Epithelial cell of prostate (primary cell): ENCODE data around the gene GPR17.

Source experiments
- DNase-seq: peaks from one replicate; pipeline ENCODE4 v3.0.0-alpha.2; 2011; ENCODE audit warnings: low read depth, low spot score
- H3K27ac ChIP-seq: fragments of 450-650 bp; 2 replicates; pipeline ENCODE4 v1.5.1; 2017; ENCODE audit warnings: mild to moderate bottlenecking

GPR17 gene

GRCh38 chr2:127639111-127639474 is 6.9 kb upstream of the GPR17 start:
- no peak for DNase-seq
- H3K27ac ChIP-seq: no peak overlapping the region

GRCh38 chr2:127640082-127641072 is 5.6 kb upstream of the GPR17 start:
- no peak for DNase-seq
- no peak overlapping the region for H3K27ac ChIP-seq

GRCh38 chr2:127641133-127641532 is 4.8 kb upstream of the GPR17 start:
- H3K27ac ChIP-seq: no peak overlapping the region
- no peak for DNase-seq

- H3K27ac ChIP-seq: no peak overlapping the region
- DNase-seq: no peak
Measured at GRCh38 chr2:127641846-127642507, 4.0 kb upstream of the GPR17 start.

DNA sequence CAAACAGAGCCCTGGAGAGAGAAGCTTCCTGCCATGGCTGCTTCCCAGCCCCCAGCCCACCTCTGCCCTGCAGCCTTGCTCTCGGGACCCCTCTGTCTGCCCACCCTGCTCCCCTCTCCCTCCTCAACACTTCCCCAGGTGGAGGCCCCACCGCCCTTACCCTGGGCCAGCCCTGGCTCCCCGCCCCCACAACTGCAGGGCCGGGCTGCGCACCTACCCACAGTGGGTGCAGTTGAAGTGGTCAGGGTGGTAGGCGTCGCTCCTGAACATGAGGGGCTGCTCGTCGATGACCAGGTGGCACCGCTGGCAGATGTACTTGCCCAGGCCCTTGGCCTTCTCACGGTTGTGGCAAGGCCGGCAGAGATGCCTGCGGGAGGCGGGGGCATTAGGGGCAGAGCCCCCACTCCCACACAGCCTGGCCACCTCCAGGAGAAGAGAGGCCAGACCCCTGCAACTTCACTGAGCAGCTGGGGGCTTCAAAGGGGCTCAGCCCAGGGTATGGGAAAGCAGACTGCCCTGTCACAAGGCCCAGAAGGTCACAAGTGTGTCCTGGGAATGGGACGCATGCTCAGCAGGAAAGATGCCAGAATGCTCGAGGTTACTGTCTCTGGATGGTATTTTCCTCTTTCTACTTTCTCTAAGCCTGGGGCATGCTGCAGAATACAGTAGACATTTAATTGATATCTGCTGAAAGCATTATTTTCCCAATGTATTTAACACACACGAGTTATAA is 3.1 kb upstream of the GPR17 start:
- H3K27ac ChIP-seq: no peak overlapping the region
- DNase-seq: no peak

GRCh38 chr2:127643439-127644065 is 2.4 kb upstream of the GPR17 start:
- H3K27ac ChIP-seq: no peak overlapping the region

GRCh38 chr2:127644066-127645025 is 1.6 kb upstream of the GPR17 start:
- H3K27ac ChIP-seq: no peak overlapping the region

More at GRCh38 chr2:127643439-127644065, 2.4 kb upstream of the GPR17 start:
- DNase-seq: no peak

GRCh38 chr2:127645026-127645394 is 943 bp upstream of the GPR17 start:
- H3K27ac ChIP-seq: no peak overlapping the region
- no peak for DNase-seq

More at GRCh38 chr2:127644066-127645025, 1.6 kb upstream of the GPR17 start:
- no peak for DNase-seq

DNA sequence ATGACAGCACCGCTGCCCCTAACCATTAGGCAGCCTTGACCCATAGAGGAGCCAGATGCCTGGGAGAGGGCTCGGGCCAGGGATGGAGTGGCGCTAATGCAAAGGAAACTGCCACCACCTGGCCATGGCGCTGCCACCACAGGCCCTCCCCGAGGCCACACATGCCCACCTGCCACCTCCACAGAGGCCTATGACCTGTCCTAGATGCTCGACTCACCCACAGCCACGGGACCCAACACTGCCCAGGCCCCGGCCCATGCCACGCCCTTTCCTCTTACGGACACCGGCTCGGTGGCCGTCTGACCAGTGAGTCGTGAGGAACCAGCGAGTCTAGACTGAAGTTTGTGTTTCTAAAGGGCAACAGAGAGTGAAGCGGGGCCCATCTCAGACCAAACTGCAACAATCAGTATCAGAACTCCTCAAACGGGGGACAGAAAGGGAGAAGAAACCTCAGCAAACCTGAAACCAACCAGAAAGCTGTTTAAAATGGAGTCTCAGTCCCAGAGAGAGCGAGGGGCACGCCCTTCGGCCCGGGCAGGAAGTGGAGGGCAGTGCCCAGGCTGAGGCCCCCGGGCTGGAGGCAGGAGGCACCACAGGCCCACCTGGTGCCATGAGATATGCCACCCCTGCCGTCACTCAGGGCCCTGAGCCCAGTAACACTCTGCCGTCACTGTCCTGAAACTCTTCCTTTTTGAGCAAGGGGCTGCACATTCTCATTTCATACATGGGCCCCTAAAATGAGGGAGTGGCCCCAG is 711 bp downstream of the GPR17 start:
- no peak overlapping the region for H3K27ac ChIP-seq
- DNase-seq: no peak

DNA sequence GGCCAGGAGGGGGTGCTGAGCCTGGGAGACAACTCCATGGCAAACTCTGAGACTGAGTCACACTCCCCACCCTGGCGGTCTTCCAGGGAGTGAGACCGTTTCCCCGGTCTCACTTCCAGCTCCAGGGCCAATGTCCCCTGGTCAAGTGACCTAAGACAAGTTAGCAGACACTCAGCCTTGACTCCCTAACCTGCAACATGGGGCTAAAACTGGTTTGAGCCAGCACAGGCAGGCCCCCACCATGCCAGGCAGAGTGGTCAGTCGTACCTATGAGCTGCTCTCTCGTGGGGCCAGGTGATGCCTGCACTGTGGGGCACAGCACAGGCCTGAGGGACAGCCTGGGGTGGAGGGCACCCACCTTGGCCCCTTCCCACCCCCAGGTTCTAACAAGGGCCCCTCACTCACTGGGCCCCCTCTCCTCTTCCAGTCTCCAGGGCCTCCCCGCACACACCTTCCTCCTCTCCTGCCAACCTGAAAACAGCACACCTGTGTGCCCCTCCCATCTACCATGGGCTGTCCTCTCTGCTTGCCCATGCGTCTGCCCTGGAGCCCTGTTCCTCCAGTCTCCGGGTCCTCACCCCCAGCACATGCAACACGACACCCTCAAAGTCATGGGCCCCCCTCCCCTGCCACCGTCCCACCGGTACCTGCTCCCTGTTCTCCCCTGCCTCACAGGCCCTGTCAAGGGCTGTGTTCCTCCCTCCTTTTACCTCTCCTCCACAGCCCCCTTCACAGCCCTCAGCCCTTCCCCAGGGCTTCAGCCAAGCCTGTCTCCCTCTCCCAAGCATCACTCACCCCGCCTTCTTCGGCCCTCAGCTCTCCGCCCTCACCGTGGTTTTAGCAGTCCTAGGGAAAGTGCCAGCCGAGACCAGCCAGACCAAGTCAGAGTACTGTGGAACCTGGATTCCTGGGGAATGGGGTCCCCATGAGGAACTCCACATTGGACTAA is 1.6 kb downstream of the GPR17 start:
- no peak for DNase-seq
- H3K27ac ChIP-seq: no peak overlapping the region

DNA sequence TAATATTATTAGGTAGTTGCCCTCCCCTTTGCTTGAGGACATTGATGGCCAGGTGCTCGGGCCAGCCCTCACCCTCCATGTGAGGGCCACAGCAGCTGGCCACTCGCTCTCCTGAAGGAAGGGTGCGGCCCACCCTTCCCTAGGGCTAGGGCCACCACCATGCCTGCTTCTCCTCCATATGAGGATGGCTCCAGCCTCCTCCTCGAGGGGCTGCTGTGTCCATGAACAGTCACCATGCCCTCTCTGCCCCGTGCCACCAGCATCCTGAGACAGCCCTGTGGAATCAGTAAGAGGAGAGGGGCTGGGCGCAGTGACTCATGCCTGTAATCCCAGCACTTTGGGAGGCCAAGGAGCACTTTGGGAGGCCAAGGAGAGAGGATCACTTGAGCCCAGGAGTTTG is 2.4 kb downstream of the GPR17 start:
- no peak overlapping the region for H3K27ac ChIP-seq
- DNase-seq: no peak

- no peak overlapping the region for H3K27ac ChIP-seq
Measured at GRCh38 chr2:127649100-127649611, 3.2 kb downstream of the GPR17 start.

GRCh38 chr2:127649684-127650040 is 3.7 kb downstream of the GPR17 start:
- H3K27ac ChIP-seq: no peak overlapping the region
- peak; percentile 20 for DNase-seq

More at GRCh38 chr2:127649100-127649611, 3.2 kb downstream of the GPR17 start:
- DNase-seq: no peak

GRCh38 chr2:127650041-127650784 is 4.3 kb downstream of the GPR17 start:
- no peak for DNase-seq
- no peak overlapping the region for H3K27ac ChIP-seq

DNA sequence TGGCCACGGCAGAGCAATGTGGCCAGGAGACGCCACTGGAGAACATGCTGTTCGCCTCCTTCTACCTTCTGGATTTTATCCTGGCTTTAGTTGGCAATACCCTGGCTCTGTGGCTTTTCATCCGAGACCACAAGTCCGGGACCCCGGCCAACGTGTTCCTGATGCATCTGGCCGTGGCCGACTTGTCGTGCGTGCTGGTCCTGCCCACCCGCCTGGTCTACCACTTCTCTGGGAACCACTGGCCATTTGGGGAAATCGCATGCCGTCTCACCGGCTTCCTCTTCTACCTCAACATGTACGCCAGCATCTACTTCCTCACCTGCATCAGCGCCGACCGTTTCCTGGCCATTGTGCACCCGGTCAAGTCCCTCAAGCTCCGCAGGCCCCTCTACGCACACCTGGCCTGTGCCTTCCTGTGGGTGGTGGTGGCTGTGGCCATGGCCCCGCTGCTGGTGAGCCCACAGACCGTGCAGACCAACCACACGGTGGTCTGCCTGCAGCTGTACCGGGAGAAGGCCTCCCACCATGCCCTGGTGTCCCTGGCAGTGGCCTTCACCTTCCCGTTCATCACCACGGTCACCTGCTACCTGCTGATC is 4.9 kb downstream of the GPR17 start:
- H3K27ac ChIP-seq: no peak overlapping the region
- DNase-seq: no peak

GRCh38 chr2:127651381-127651809 is 5.4 kb downstream of the GPR17 start:
- no peak for DNase-seq

More at GRCh38 chr2:127651381-127651809, 5.4 kb downstream of the GPR17 start:
- no peak overlapping the region for H3K27ac ChIP-seq
